HT1080 (cell line): ENCODE results near the gene GAB2. TPM values are rescaled to one million over a fixed set of nuclear protein-coding genes. Genes with fewer than 3 reads are reported as not detected.
"Not testable (repeated sequence)": the region's sequence is repeated elsewhere in the genome, so short reads cannot be mapped to it uniquely, and the experiment has no call there.

Source experiments
- DNase-seq: peaks from one replicate; pipeline ENCODE4 v3.0.0-alpha.2; 2015; ENCODE audit warnings: low read depth
- total RNA-seq: library from RNA; depleted of rRNA; stranded (reverse); fragments of >200 nt; shearing (Covaris generic); gene quantifications from 2 replicates; pipeline ENCODE4 v1.2.3, GENCODE V29; 2014

GAB2 gene
- total RNA-seq, 1 experiment from 2014 or later = 1.9 TPM

GRCh38 chr11:78314762-78315161, 102.9 kb downstream of the GAB2 start:
- DNase-seq = no peak

DNA sequence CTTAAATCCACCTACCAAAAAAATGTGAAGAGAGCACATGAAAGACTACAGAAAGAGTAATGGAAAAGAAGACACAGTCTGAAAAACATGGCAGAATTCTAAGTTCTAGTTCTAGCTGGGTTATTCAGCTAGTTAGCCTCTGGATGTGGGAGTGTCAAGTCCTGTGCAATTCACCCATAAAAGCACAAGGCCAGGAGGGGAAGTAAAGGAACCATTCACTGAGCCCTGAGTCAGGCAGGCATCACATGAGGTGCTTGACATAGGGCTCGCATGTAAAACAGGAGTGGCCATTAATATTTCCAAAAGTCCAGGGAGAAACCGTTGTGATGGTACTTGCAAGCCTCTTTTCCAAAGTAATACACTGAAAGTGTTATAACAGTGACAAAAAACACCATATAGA, 103.7 kb downstream of the GAB2 start:
- DNase-seq = peak; percentile 8

DNA sequence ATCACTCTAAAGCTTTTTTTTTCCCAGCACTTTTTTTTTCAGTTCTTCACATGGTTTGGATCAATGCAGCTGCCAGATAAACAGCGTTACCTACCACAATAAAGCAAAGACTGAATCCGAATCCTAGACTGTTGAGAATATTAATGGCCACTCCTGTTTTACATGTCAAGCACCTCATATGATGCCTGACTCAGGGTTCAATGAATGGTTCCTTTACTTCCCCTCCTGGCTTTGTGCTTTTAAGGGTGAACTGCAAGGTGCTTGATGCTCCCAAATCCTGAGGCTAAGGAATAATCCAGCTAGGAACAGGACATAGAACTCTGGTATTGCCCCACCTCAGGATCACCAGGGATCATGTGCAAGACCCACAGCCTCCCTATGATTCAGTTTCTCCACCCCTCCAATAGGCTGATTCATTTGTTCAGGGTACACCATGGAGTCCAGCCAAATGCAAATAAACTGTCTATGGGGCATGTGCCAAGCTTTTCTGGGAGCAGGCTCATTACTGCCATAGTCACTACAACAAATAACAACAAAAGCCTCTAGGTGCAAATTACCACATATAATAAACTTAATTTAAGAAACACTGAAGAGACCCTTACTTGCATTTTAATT, 104.3 kb downstream of the GAB2 start:
- peak; percentile 76 for DNase-seq

- DNase-seq = no peak
Observed at GRCh38 chr11:78312712-78313111, 104.9 kb downstream of the GAB2 start.

DNA sequence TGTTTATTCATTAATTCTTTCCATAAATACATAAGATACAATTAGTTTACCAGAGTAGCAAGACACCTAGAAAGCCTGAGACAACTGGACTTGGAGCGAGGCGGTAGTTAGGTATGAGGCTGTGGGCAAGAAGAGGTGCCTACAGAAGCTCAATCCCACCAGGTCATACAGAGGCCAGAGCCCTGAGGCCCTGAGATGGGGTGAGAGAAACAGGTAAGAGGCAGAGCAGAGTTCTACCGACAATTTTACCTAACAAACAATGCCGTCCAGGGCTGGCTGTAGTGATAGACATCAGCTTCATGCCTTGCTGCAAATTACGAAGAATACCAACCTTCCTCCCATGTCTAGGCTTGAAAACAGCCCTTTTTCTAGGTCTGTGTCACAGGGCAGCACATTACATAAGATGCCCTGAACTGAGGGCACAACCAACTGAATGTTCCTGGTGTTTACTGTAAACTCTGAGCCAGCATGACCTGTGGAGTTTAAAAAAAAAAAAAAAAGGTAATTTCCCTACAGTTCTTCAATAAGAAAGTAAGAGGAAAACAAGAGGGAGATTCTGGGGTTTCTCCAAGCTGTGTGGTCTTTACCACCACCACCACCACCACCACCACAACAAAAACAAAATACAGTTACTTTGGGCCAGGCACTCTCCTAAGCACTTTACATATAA, 105.8 kb downstream of the GAB2 start:
- no peak for DNase-seq

GRCh38 chr11:78310500-78310909, 107.1 kb downstream of the GAB2 start:
- no peak for DNase-seq

DNA sequence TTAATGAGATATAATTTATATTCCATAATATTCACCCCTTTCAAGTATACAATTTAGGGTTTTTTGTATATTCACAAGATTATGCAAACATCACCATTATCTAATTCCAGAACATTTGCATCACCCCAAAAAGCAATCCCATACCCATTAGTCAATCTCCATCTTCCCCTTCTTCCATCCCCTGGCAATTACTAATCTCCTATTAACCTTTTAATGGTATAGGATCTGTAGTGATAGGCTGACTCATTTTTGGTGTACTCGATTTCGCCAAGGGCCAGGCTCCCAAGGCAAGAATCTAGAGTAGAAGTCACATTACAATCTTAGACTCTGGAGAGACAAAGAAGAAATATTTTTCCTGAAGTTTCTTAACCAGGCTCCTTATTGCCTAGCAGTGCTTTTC, 113.4 kb downstream of the GAB2 start:
- no peak for DNase-seq

- no peak for DNase-seq
Observed at GRCh38 chr11:78300108-78300839, 117.3 kb downstream of the GAB2 start.

DNA sequence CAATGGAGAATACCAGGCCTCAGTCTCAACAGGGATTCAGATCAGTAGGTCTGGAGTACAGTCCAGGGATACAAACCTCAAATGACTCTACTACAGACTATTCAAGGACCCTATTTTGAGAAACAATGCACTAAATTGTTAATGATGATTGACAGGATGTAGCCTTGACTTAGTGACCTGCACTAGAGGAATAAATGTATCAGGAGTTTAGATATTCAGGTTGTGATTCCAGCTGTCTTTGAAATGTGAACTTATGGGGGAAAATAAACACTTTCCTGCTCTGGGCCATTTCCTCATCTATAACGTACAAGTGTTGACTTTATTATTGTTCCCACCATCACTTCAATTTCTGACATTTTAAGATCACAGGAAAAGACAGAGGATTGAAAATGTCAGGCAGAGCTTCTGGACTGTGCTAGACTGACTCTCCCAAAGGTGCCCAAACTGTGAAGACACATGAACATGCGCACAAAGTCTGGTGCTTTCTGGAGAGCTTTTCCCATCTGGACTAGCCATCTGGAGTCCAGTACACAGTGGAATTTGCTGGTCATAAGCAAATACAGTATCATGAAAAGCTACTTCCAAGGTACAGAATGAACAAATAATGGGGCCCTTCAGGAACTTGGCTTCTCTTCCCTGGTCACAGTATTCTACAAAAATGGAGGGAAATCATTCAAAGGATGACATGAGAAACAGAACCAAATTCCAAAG, 118.5 kb downstream of the GAB2 start:
- DNase-seq = no peak

GRCh38 chr11:78298291-78298771, 119.3 kb downstream of the GAB2 start:
- peak; percentile 6 for DNase-seq

GRCh38 chr11:78295991-78296930, 121.4 kb downstream of the GAB2 start:
- DNase-seq = no peak

DNA sequence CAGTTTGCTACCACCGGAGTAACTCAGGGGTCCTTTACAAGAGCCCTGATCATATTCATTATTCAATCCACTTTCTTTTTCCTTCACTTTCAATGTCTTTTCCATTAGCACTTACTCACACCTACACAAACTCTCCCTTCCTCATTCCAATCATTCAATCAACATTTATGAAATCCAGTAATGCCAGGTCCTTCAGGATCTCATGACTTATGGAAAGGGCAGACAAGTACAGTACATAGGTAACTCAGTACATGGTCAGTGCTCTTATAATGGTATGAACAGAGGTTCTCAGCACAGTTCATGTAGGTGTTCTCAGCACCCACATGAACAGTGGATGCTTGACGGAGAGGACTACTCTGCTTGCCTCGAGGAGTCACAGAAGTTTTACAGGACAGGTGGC, 122.3 kb downstream of the GAB2 start:
- no peak for DNase-seq

DNA sequence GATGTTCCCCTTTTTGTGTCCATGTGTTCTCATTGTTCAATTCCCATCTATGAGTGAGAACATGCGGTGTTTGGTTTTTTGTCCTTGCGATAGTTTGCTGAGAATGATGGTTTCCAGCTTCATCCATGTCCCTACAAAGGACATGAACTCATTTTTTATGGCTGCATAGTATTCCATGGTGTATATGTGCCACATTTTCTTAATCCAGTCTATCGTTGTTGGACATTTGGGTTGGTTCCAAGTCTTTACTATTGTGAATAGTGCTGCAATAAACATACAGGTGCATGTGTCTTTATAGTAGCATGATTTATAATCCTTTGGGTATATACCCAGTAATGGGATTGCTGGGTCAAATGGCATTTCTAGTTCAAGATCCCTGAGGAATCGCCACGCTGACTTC, 123.5 kb downstream of the GAB2 start:
- not testable (repeated sequence) for DNase-seq

DNA sequence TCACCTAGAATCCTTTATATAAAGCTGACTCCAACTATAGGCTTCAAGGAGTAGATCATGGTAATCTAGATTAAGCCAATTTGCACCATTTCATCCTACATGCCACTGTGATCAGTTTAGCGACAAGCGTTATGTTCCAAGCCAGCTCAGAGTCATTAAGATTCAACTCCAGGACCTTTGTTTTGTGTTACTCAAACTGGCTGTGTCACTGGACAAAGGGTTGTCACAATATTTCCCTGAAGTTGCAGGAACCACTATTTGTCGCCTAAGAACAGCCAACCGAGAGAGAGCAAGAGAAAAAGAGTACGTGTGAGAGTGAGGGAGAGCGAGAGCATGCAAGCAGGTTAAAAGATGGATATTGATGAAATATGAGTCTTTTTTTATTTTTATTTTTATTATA, 124.1 kb downstream of the GAB2 start:
- no peak for DNase-seq

DNA sequence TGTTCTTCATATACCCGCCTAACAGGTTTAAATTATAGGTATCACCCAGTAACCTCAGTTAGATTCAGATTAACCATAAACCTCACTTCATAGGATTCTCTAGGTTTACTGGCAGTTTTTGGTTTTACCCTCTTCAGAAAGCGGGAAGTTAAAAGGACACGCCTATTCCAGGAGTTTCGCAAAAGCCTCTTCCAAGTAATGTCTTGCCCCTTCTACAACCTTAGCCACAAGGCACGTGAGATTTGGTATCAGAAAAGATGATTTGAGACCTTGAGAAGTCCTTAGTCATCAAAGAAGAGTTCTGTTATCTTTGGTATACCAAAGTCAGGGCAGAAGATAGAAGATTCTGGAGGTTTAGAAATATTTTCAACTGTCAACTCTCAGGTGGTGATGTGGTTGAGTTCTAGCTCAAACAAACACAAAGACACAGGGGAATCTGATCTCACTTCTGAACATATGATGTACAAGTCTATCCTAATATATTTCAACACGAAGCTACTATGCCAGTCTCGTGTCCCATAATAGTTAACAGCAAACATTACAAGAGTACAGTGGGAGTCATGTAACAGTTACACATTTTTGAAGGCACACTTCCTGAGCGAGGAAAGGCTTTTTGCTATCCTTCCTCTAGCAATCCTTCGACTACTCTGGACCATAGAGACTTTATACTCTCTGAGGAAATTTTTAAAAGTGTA, 125.4 kb downstream of the GAB2 start:
- DNase-seq = no peak

GRCh38 chr11:78291503-78292108, 126.0 kb downstream of the GAB2 start:
- DNase-seq = no peak

- DNase-seq = peak; percentile 60
Observed at GRCh38 chr11:78290293-78291176, 127.1 kb downstream of the GAB2 start.

DNA sequence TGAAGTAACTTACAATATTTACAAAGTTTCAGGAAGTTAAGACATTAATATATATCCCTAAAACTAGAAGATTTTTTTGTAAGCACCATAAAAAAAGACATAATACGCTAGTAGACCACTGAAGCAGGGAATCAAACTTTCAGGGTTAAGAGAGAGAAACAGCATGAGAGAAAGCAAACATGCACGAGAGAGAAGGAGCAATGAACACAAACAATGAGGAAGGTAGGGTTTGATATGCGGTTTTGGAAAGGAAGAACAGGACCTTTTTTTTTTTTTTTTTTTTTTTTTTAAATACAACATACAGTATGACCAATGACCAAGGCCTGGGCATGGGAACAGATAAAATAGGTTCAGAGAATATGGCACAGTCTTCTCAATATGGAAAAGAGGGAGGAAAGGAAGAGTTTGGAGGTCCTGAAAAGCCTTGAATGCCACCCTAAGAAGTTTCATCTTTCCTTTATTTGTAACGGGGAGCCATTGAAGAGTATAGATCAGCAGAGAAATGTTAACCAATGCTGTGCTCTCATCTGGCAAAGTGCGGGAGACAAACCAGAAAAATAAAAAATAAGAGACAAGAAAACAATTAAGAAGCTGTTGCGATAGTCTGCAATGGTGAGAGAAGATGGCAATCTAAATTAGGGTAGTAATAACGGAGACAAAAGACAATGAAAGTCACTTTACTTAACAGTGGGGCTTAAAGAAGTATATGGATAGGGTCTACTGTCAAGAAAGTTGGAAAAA, 127.9 kb downstream of the GAB2 start:
- no peak for DNase-seq
